ENCODE results near the gene CCDC39.
A peak's percentile ranks its signal among the peaks of the same experiment; 100 is the strongest.

The CCDC39 gene

GRCh38 chr3:180679178-180680096, at the start of gene CCDC39:
TSS of gene CCDC39 (minus strand) at chr3:180679489. CDS start at chr3:180679380, 109 bp downstream.
- in situ Hi-C loops (cut with MboI; ENCODE audit: low sequenced_read_pairs) = no loop called here
- no peaks in the 10 kb centered on the region for H3K9me3 ChIP-seq
- peaks cover 27% of the 10 kb centered on the region for H3K27me3 ChIP-seq (ENCODE audit: low read depth)
- H3K36me3 ChIP-seq (replicated peaks) = no peaks in the 10 kb centered on the region
- peaks cover 8% of the 10 kb centered on the region for H3K4me1 ChIP-seq
- DNase-seq (ENCODE audit: low spot score in 2 of 2) = peak; percentile 69 to 91
- peak within 1 kb of the TSS; percentile 46 for H3K4me3 ChIP-seq

GRCh38 chr3:180720012-180720411, 40.7 kb upstream of the CCDC39 start:
- in situ Hi-C loops (cut with MboI; ENCODE audit: low sequenced_read_pairs) = no loop called here
- peaks cover 2% of the 10 kb centered on the region; the same call in 1 of the 2 replicates for H3K27me3 ChIP-seq (ENCODE audit: low read depth)

GRCh38 chr3:180707896-180708295, 28.6 kb upstream of the CCDC39 start:
- Histone ChIP-seq H3K4me1 (peaks cover 17% of the 10 kb centered on the region), H3K9me3 (peaks cover 3% of the 10 kb centered on the region; the same call in 1 of the 2 replicates), H3K36me3 (replicated peaks) (no peaks in the 10 kb centered on the region), H3K27me3 (ENCODE audit: low read depth) (0 out of 2 replicates have a peak, but pooled peaks cover 4% of the 10 kb centered on the region), H3K4me3 (no peak overlapping the region)
- peak; percentile 25 to 85 for DNase-seq (ENCODE audit: low spot score in 2 of 2)
- in situ Hi-C loops (cut with MboI; ENCODE audit: low sequenced_read_pairs) = no loop called here

More at GRCh38 chr3:180720012-180720411, 40.7 kb upstream of the CCDC39 start:
- Histone ChIP-seq H3K4me3 (no peak overlapping the region), H3K4me1 (no peaks in the 10 kb centered on the region), H3K36me3 (replicated peaks) (no peaks in the 10 kb centered on the region), H3K9me3 (no peaks in the 10 kb centered on the region)
- no peak for DNase-seq (ENCODE audit: low spot score in 2 of 2)

- Histone ChIP-seq H3K27me3 (ENCODE audit: low read depth) (no peaks in the 10 kb centered on the region), H3K36me3 (replicated peaks) (no peaks in the 10 kb centered on the region), H3K4me1 (peaks cover 17% of the 10 kb centered on the region), H3K9me3 (peaks cover 3% of the 10 kb centered on the region; the same call in 1 of the 2 replicates), H3K4me3 (no peak overlapping the region)
- in situ Hi-C loops (cut with MboI; ENCODE audit: low sequenced_read_pairs) = no loop called here
- DNase-seq (ENCODE audit: low spot score in 2 of 2) = no peak
These were observed 26.3 kb upstream of the CCDC39 start for GRCh38 chr3:180705619-180706018.

- DNase-seq (ENCODE audit: low spot score in 2 of 2) = no peak
- peaks cover 28% of the 10 kb centered on the region for H3K4me1 ChIP-seq
- no peak overlapping the region for H3K4me3 ChIP-seq
- H3K36me3 ChIP-seq (replicated peaks) = no peaks in the 10 kb centered on the region
- in situ Hi-C loops (cut with MboI; ENCODE audit: low sequenced_read_pairs) = no loop called here
- no peaks in the 10 kb centered on the region for H3K27me3 ChIP-seq (ENCODE audit: low read depth)
- peaks cover 3% of the 10 kb centered on the region; the same call in 1 of the 2 replicates for H3K9me3 ChIP-seq
These were observed 25.2 kb upstream of the CCDC39 start for GRCh38 chr3:180704532-180704931.

GRCh38 chr3:180700941-180701340, 21.7 kb upstream of the CCDC39 start:
- H3K36me3 ChIP-seq (replicated peaks) = no peaks in the 10 kb centered on the region
- peaks cover 14% of the 10 kb centered on the region for H3K4me1 ChIP-seq
- peaks cover 11% of the 10 kb centered on the region for H3K27me3 ChIP-seq (ENCODE audit: low read depth)
- DNase-seq (ENCODE audit: low spot score in 2 of 2) = no peak
- in situ Hi-C loops (cut with MboI; ENCODE audit: low sequenced_read_pairs) = no loop called here
- H3K4me3 ChIP-seq = no peak overlapping the region
- peaks cover 3% of the 10 kb centered on the region; the same call in 1 of the 2 replicates for H3K9me3 ChIP-seq

GRCh38 chr3:180698760-180699270, 19.5 kb upstream of the CCDC39 start:
- peaks cover 3% of the 10 kb centered on the region; the same call in 1 of the 2 replicates for H3K9me3 ChIP-seq
- DNase-seq (ENCODE audit: low spot score in 2 of 2) = no peak
- H3K4me1 ChIP-seq = peaks cover 21% of the 10 kb centered on the region
- H3K4me3 ChIP-seq = no peak overlapping the region
- peaks cover 26% of the 10 kb centered on the region for H3K27me3 ChIP-seq (ENCODE audit: low read depth)
- in situ Hi-C loops (cut with MboI; ENCODE audit: low sequenced_read_pairs) = no loop called here
- H3K36me3 ChIP-seq (replicated peaks) = no peaks in the 10 kb centered on the region

- no peak for DNase-seq (ENCODE audit: low spot score in 2 of 2)
- in situ Hi-C loops (cut with MboI; ENCODE audit: low sequenced_read_pairs) = no loop called here
- Histone ChIP-seq H3K4me3 (no peak overlapping the region), H3K27me3 (ENCODE audit: low read depth) (peaks cover 49% of the 10 kb centered on the region), H3K9me3 (no peaks in the 10 kb centered on the region), H3K36me3 (replicated peaks) (no peaks in the 10 kb centered on the region), H3K4me1 (peaks cover 12% of the 10 kb centered on the region)
These were observed 15.0 kb upstream of the CCDC39 start for GRCh38 chr3:180694321-180694720.

GRCh38 chr3:180693656-180694055, 14.4 kb upstream of the CCDC39 start:
- DNase-seq (ENCODE audit: low spot score in 2 of 2) = peak; percentile 73 to 93
- no peaks in the 10 kb centered on the region for H3K9me3 ChIP-seq
- H3K4me1 ChIP-seq = peaks cover 10% of the 10 kb centered on the region
- peaks cover 49% of the 10 kb centered on the region for H3K27me3 ChIP-seq (ENCODE audit: low read depth)
- in situ Hi-C loops (cut with MboI; ENCODE audit: low sequenced_read_pairs) = no loop called here
- no peaks in the 10 kb centered on the region for H3K36me3 ChIP-seq (replicated peaks)
- H3K4me3 ChIP-seq = no peak overlapping the region

GRCh38 chr3:180690061-180690460, 10.8 kb upstream of the CCDC39 start:
- peak in 1 of 2 experiments; percentile 26 for DNase-seq (ENCODE audit: low spot score in 2 of 2)
- Histone ChIP-seq H3K4me1 (peaks cover 10% of the 10 kb centered on the region), H3K4me3 (no peak overlapping the region), H3K9me3 (no peaks in the 10 kb centered on the region), H3K36me3 (replicated peaks) (no peaks in the 10 kb centered on the region), H3K27me3 (ENCODE audit: low read depth) (peaks cover 44% of the 10 kb centered on the region)
- in situ Hi-C loops (cut with MboI; ENCODE audit: low sequenced_read_pairs) = no loop called here

- Histone ChIP-seq H3K4me3 (no peak overlapping the region), H3K27me3 (ENCODE audit: low read depth) (peaks cover 24% of the 10 kb centered on the region), H3K36me3 (replicated peaks) (no peaks in the 10 kb centered on the region), H3K4me1 (peaks cover 4% of the 10 kb centered on the region), H3K9me3 (no peaks in the 10 kb centered on the region)
- in situ Hi-C loops (cut with MboI; ENCODE audit: low sequenced_read_pairs) = no loop called here
- no peak for DNase-seq (ENCODE audit: low spot score in 2 of 2)
These were observed 5.5 kb upstream of the CCDC39 start for GRCh38 chr3:180684807-180685206.

- in situ Hi-C loops (cut with MboI; ENCODE audit: low sequenced_read_pairs) = no loop called here
- Histone ChIP-seq H3K27me3 (ENCODE audit: low read depth) (peaks cover 30% of the 10 kb centered on the region), H3K36me3 (replicated peaks) (no peaks in the 10 kb centered on the region), H3K4me3 (no peak overlapping the region), H3K9me3 (no peaks in the 10 kb centered on the region), H3K4me1 (peaks cover 7% of the 10 kb centered on the region)
- no peak for DNase-seq (ENCODE audit: low spot score in 2 of 2)
These were observed 4.5 kb upstream of the CCDC39 start for GRCh38 chr3:180683816-180684215.

- DNase-seq (ENCODE audit: low spot score in 2 of 2) = peak; percentile 41 to 51
- no peaks in the 10 kb centered on the region for H3K36me3 ChIP-seq (replicated peaks)
- H3K9me3 ChIP-seq = no peaks in the 10 kb centered on the region
- H3K4me3 ChIP-seq = peak overlapping the region; percentile 46
- in situ Hi-C loops (cut with MboI; ENCODE audit: low sequenced_read_pairs) = no loop called here
- H3K27me3 ChIP-seq (ENCODE audit: low read depth) = peaks cover 28% of the 10 kb centered on the region
- peaks cover 8% of the 10 kb centered on the region for H3K4me1 ChIP-seq
These were observed 775 bp upstream of the CCDC39 start for GRCh38 chr3:180680097-180680430.

GRCh38 chr3:180678231-180678630, 1.1 kb downstream of the CCDC39 start:
- in situ Hi-C loops (cut with MboI; ENCODE audit: low sequenced_read_pairs) = no loop called here
- Histone ChIP-seq H3K36me3 (replicated peaks) (no peaks in the 10 kb centered on the region), H3K4me1 (peaks cover 8% of the 10 kb centered on the region), H3K9me3 (no peaks in the 10 kb centered on the region), H3K27me3 (ENCODE audit: low read depth) (peaks cover 23% of the 10 kb centered on the region), H3K4me3 (no peak overlapping the region)
- DNase-seq (ENCODE audit: low spot score in 2 of 2) = no peak
